ENCODE measurements around the gene DGCR6.

- TF ChIP-seq CTCF (conservative IDR thresholded peaks at IDR 0.05 in 1 of 2, IDR thresholded peaks at IDR 0.05 in 1 of 2; ENCODE audit: low read depth in 1 of 2, low read length in 2 of 2) (no peak), EZH2 (IDR thresholded peaks at IDR 0.05; ENCODE audit: low read length, missing control alignments) (no peak)
Measured at GRCh38 chr22:18888115-18888514, 18.0 kb upstream of the DGCR6 start.

Measured in fibroblast of lung (primary cell).